Measurements from ENCODE around the gene DNAJB8.

Gene DNAJB8

GRCh38 chr3:128468791-128469527 is 2.3 kb upstream of the DNAJB8 start:
- no peak overlapping the region for H3K27ac ChIP-seq
- TF ChIP-seq CTCF (conservative IDR thresholded peaks at IDR 0.05) = no peak

GRCh38 chr3:128468285-128468790 is 1.6 kb upstream of the DNAJB8 start:
- no peak for TF ChIP-seq CTCF (conservative IDR thresholded peaks at IDR 0.05)
- no peak overlapping the region for H3K27ac ChIP-seq

GRCh38 chr3:128464702-128465101 is 2.0 kb downstream of the DNAJB8 start:
- TF ChIP-seq CTCF (conservative IDR thresholded peaks at IDR 0.05) = no peak
- no peak overlapping the region for H3K27ac ChIP-seq

- no peak for TF ChIP-seq CTCF (conservative IDR thresholded peaks at IDR 0.05)
- no peak overlapping the region for H3K27ac ChIP-seq
Observed at GRCh38 chr3:128464188-128464587, 2.5 kb downstream of the DNAJB8 start.

GRCh38 chr3:128463771-128464170 is 2.9 kb downstream of the DNAJB8 start:
- H3K27ac ChIP-seq = no peak overlapping the region
- no peak for TF ChIP-seq CTCF (conservative IDR thresholded peaks at IDR 0.05)

GRCh38 chr3:128463354-128463753 is 3.3 kb downstream of the DNAJB8 start:
- no peak for TF ChIP-seq CTCF (conservative IDR thresholded peaks at IDR 0.05)
- no peak overlapping the region for H3K27ac ChIP-seq

- TF ChIP-seq CTCF (conservative IDR thresholded peaks at IDR 0.05) = no peak
Observed at GRCh38 chr3:128462931-128463330, 3.8 kb downstream of the DNAJB8 start.

More at GRCh38 chr3:128462931-128463330, 3.8 kb downstream of the DNAJB8 start:
- no peak overlapping the region for H3K27ac ChIP-seq
